ENCODE measurements around the gene NFKBIE. TPM values are rescaled to one million over a fixed set of nuclear protein-coding genes. Genes with fewer than 3 reads are reported as not detected.

NFKBIE gene
- total and polyA plus RNA-seq, 2 of the 13 experiments (the other 11 are each of a cell fraction or from before 2014, with no cell fraction given) = 6.7 to 14.5 TPM

DNA sequence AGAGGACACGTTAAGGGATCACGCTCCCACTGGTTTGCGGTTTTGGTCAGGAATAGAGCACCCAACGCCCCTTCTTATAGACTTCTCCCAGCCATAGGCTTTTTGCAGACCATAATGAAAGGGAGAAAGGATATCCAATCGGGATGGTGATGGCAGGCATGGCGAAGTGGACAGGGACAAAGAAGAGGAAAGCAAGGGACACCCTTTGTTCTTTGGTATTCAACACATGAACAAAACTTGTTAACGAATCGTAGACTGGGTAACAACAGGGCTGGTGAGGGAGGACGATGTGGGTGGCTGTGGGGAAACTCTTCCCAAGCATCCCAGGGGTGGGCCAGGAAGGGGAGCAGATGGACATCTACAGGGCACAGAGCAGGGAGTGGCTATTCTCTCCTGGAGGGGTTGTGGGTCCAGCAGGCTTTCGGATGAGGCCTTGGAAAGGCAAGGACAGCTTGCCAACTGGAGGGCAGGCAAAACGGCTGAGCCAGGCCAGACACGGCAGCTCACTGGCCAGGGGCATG lies 19.9 kb downstream of the NFKBIE start (continued):
- TF ChIP-seq, protein P1, sequence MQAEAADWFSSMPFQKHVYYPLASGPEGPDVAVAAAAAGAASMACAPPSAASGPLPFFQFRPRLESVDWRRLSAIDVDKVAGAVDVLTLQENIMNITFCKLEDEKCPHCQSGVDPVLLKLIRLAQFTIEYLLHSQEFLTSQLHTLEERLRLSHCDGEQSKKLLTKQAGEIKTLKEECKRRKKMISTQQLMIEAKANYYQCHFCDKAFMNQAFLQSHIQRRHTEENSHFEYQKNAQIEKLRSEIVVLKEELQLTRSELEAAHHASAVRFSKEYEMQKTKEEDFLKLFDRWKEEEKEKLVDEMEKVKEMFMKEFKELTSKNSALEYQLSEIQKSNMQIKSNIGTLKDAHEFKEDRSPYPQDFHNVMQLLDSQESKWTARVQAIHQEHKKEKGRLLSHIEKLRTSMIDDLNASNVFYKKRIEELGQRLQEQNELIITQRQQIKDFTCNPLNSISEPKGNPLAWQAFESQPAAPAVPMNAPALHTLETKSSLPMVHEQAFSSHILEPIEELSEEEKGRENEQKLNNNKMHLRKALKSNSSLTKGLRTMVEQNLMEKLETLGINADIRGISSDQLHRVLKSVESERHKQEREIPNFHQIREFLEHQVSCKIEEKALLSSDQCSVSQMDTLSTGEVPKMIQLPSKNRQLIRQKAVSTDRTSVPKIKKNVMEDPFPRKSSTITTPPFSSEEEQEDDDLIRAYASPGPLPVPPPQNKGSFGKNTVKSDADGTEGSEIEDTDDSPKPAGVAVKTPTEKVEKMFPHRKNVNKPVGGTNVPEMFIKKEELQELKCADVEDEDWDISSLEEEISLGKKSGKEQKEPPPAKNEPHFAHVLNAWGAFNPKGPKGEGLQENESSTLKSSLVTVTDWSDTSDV (CRISPR knock-in tag; IDR thresholded peaks at IDR 0.05) = peak; percentile 20; the same call in 1 of the 2 replicates
- TF ChIP-seq PHF20 (CRISPR knock-in tag; IDR thresholded peaks at IDR 0.05) (no peak), ZNF296 (CRISPR knock-in tag; conservative IDR thresholded peaks at IDR 0.05) (peak; percentile 33; the same call in 1 of the 2 replicates)

DNA sequence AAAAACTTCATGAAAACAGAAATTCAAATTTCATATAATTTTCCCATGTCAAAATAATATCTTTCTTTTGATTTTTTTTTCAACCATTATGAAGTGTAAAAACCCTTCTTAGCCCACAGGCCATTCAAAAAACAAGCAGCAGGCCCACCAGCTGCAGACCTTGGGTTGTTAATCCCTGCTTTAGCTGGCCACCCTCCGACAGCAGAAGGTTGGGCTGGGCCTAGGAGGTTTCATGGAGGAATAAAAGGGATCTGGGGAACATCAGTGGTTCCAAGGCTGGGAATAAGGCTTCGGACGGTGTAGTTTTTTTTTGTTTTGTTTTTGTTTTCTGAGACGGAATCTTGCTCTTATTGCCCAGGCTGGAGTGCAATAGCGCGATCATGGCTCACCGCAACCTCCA lies 22.0 kb downstream of the NFKBIE start:
- in situ Hi-C loops (cut with HindIII; ENCODE audit: extremely low pct_ligation_motif_present, low pct_unique_long_range_greater_than_20kb) = no loop called here
- Histone ChIP-seq H3K27ac (ENCODE audit: extremely low read length, insufficient read depth, low read length) (no peak overlapping the region), H3K4me1 (ENCODE audit: insufficient read depth, low read length) (peaks cover 54% of the 10 kb centered on the region), H3K27me3 (ENCODE audit: control insufficient read depth in 1 of 2, insufficient read depth in 2 of 2, low read length in 2 of 2) (no peaks in the 10 kb centered on the region; a peak in 1 of 5 replicates), H3K4me2 (ENCODE audit: low read depth, low read length) (no peak overlapping the region), H3K4me3 (replicated peaks in 1 of 3; ENCODE audit: insufficient read depth in 1 of 3, low read depth in 2 of 3, low read length in 3 of 3) (no peak overlapping the region), H3K9ac (ENCODE audit: insufficient read depth, low read depth, low read length) (no peak overlapping the region), H3K9me3 (ENCODE audit: low read length) (no peaks in the 10 kb centered on the region), H3K79me2 (ENCODE audit: insufficient read depth, low read length) (peaks cover 19% of the 10 kb centered on the region), H3K36me3 (replicated peaks in 1 of 2; ENCODE audit: control insufficient read depth in 1 of 2, insufficient read depth in 2 of 2, low read length in 2 of 2) (peaks cover 0 to 3% of the 10 kb centered on the region in 2 experiments; a peak in 1 of 5 replicates), H2AFZ (ENCODE audit: low read length) (no peak overlapping the region), H4K20me1 (ENCODE audit: insufficient read depth, low read length) (peaks cover 14% of the 10 kb centered on the region)
- ATAC-seq = no peak
- DNase-seq (ENCODE audit: low spot score) = no peak
- intact Hi-C loops (cut with micrococcal nuclease; ENCODE audit: unreplicated experiment) = no loop called here
- WGBS (ENCODE audit: low lambda C conversion rate) = 97% methylated on average over 7 of the region's 7 CpGs
- ChIA-PET POLR2A (interaction anchor here (8.4 kb wide), 1 partner anchor 12 kb away, joined by 264 read pairs; the partner anchor contains the start of gene SLC35B2), CTCF (ENCODE audit: low intra/inter-chr PET ratio, low total read pairs) (no interaction called here)
- no peak for FAIRE-seq
- no peak for TF ChIP-seq ZNF292 (CRISPR knock-in tag; IDR thresholded peaks at IDR 0.05; ENCODE audit: borderline replicate concordance, low read depth)
- no peak for TF ChIP-seq FOXP1 (IDR thresholded peaks at IDR 0.05)
- TF ChIP-seq FOXP1 (CRISPR knock-in tag; IDR thresholded peaks at IDR 0.05) = no peak
- no peak for TF ChIP-seq YY1 (IDR thresholded peaks at IDR 0.05; ENCODE audit: insufficient read depth, insufficient replicate concordance, low read depth, low read length)
- TF ChIP-seq SRSF4 (IDR thresholded peaks at IDR 0.05; ENCODE audit: low read depth, low read length, poor library complexity, severe bottlenecking) = no peak
- TF ChIP-seq, protein P2, sequence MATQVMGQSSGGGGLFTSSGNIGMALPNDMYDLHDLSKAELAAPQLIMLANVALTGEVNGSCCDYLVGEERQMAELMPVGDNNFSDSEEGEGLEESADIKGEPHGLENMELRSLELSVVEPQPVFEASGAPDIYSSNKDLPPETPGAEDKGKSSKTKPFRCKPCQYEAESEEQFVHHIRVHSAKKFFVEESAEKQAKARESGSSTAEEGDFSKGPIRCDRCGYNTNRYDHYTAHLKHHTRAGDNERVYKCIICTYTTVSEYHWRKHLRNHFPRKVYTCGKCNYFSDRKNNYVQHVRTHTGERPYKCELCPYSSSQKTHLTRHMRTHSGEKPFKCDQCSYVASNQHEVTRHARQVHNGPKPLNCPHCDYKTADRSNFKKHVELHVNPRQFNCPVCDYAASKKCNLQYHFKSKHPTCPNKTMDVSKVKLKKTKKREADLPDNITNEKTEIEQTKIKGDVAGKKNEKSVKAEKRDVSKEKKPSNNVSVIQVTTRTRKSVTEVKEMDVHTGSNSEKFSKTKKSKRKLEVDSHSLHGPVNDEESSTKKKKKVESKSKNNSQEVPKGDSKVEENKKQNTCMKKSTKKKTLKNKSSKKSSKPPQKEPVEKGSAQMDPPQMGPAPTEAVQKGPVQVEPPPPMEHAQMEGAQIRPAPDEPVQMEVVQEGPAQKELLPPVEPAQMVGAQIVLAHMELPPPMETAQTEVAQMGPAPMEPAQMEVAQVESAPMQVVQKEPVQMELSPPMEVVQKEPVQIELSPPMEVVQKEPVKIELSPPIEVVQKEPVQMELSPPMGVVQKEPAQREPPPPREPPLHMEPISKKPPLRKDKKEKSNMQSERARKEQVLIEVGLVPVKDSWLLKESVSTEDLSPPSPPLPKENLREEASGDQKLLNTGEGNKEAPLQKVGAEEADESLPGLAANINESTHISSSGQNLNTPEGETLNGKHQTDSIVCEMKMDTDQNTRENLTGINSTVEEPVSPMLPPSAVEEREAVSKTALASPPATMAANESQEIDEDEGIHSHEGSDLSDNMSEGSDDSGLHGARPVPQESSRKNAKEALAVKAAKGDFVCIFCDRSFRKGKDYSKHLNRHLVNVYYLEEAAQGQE (IDR thresholded peaks at IDR 0.05; ENCODE audit: borderline replicate concordance in 1 of 2, low read depth in 1 of 2, low read length in 2 of 2) = no peak
- TF ChIP-seq ELF1 (CRISPR knock-in tag; IDR thresholded peaks at IDR 0.05) = no peak
- no TSS peak for BruUV-seq (replicated peaks)

Measured in HepG2 (cell line).